Measurements from ENCODE around the gene ZDHHC8.

ZDHHC8 gene, protein sequence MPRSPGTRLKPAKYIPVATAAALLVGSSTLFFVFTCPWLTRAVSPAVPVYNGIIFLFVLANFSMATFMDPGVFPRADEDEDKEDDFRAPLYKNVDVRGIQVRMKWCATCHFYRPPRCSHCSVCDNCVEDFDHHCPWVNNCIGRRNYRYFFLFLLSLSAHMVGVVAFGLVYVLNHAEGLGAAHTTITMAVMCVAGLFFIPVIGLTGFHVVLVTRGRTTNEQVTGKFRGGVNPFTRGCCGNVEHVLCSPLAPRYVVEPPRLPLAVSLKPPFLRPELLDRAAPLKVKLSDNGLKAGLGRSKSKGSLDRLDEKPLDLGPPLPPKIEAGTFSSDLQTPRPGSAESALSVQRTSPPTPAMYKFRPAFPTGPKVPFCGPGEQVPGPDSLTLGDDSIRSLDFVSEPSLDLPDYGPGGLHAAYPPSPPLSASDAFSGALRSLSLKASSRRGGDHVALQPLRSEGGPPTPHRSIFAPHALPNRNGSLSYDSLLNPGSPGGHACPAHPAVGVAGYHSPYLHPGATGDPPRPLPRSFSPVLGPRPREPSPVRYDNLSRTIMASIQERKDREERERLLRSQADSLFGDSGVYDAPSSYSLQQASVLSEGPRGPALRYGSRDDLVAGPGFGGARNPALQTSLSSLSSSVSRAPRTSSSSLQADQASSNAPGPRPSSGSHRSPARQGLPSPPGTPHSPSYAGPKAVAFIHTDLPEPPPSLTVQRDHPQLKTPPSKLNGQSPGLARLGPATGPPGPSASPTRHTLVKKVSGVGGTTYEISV

DNA sequence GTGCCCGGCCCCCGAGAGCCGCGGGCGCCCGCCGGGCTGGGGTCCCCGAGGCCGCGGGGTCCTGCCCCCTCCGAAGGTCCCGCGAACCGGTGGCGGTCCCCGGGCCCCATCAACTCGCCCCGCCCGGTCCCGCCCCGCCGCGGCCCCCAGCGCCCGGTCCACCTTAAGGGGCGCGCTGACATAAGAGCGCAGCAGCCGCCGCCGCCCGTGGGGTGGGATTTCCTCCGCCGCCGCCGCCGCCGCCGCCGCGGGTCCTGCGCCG, at the start of gene ZDHHC8:
TSS of gene ZDHHC8 (plus strand) at position 208 of the 262 bp plus-strand sequence. CDS start 144 bp downstream, outside the sequence.
- no peak for DNase-seq

DNA sequence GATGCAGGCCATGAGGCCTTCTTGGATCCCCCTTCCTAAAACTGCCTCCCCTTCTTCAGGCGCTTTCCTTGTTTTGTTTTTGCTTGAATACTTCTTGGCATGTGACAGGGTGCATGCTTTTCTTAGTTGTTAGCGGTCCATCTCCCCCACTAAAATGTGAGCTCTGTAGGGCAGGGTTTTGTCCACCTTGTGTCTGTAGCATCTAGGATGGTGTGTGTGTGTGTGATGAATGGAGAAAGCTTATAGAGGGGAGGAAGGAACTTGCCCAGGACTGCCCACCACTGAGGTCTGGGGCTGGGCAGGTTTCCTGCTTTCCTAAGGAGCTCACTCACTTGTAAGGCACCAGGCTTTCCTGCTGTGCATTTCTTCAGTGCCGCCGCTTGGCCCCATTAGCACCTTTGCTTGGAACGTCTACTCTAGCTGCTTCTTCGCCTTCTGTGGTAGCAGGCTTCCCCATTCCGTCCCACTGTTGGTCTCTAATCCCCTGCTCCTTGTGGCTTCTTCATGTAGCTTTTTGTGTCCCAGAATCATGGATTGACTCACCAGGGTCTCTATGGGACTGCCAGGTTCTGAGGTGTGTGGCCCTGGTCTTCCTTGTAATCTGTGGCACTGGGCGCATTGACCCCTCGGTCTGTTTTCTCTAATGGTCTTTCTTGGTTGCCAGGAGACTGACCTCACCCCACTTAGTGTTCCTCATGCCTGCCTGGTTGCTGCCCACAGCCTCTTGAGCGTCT, 48.3 kb upstream of the ZDHHC8 start:
- DNase-seq: no peak

DNA sequence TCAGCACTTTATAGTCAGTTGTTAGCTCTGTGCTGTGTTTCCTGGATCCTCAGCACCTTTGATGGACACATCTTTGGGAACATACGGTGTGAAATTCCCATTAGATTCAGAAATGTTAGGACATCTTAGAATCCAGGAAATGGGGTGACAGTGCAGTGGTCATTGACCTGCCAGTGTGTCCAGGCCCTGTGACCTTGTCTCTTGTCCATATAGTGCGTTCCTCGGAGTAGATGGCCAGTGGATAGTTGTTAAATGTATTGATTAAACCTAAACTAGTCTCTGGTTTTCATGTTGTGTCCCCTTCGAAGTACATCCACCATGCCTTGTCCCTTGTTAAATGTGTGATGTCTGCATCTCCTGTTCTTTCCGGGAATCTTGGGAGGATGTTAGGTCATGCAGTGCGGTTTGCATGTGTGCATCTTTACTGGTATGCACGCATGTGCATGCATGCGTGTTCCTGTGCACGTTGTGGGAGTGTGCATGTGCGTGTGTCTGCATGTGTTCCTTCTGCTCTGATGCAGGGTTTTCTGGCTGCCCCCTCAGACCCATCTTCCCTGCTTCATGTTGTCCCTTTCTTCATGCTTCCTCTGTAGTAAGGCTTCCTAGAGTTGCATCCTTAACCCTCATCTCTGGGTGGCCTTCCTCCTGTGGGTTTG, 47.6 kb upstream of the ZDHHC8 start:
- no peak for DNase-seq

DNA sequence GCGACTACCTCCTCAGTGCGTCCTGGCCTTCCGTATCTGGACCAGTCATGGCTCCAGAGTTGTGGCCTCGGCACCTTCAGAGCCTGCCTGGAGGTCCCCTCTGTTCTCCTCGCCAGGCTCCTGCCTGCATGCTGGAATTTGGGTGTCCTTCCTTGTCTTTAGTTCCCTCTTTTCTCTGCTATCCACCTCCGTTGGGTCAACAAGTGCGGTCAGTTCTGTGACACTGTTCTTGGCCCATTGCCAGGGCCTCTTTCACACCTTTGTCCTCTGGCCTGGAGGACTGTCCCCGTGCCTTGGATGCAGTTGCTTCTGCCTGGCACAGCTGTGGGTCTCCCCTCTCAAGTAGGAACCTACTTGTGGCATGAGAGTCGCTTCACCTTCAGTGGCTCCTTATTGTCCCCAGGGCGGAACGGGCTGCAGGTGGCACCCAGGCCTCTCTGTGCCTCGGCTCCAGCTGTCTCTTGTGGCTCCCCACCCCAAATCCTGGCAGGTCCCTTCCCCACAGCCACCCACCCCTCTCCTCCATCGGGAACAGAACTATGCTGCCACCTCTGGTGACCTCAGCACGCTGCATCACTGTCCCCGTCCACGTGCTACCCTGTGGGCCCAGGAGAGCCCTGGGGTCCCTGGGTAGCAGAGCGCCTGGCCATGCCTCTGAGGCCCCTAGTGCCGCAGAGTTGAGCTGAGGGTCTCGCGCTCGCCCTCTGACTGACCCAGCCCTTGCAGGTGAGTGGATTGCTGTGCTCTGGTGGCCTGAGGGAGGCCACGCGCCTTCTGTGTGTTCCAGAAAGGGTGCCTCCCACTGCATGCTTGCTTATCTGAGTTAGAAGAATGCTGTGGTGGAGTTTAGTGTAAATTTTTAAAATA, 46.8 kb upstream of the ZDHHC8 start:
- no peak for DNase-seq

DNA sequence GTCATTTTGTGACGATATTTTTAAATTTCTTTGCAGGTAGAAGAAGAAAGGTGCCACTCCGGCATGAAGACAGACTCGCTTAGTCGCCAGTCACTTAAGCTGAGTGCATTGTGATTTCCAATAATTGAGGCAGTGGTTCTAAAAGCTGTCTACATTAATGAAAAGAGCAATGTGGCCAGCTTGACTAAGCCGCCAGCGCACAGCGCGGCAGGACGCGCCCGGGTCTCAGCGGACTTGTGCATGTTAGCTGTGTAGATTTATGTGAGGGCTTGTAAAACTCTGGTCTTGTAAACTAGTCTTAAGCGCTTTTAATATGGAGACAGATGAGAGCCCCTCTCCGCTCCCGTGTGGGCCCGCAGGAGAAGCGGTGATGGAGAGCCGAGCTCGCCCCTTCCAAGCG, 46.0 kb upstream of the ZDHHC8 start:
- no peak for DNase-seq

DNA sequence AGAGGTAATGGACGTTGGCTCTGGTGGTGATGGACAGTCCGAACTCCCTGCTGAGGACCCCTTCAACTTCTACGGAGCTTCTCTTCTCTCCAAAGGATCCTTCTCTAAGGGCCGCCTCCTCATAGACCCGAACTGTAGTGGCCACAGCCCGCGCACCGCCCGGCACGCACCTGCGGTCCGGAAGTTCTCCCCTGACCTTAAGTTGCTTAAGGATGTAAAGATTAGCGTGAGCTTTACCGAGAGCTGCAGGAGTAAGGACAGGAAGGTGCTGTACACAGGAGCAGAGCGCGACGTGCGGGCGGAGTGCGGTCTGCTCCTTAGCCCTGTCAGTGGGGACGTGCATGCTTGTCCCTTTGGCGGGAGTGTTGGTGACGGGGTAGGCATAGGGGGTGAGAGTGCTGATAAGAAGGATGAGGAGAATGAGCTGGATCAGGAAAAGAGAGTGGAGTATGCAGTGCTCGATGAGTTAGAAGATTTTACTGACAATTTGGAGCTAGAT, 45.5 kb upstream of the ZDHHC8 start:
- DNase-seq: no peak

DNA sequence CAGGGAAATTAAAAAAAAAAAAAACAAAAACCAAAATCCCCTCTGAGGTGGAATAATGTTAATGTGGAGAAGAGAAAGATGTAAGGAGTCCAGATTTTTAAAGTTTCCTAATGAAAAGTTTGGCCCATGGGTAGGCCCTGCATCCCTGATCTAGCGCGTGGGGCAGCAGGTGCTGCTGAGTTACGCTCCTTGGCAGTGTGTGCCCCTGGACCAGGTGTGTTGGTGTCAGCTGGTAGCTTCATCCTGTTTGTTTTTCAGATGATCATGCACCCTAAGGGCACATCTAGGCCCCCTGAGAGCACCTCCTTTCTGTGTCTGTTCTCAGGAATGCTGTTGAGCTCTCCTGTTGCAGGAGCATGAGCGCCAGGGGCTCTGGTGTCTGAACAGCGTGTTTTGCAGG, 44.8 kb upstream of the ZDHHC8 start:
- DNase-seq: no peak

DNA sequence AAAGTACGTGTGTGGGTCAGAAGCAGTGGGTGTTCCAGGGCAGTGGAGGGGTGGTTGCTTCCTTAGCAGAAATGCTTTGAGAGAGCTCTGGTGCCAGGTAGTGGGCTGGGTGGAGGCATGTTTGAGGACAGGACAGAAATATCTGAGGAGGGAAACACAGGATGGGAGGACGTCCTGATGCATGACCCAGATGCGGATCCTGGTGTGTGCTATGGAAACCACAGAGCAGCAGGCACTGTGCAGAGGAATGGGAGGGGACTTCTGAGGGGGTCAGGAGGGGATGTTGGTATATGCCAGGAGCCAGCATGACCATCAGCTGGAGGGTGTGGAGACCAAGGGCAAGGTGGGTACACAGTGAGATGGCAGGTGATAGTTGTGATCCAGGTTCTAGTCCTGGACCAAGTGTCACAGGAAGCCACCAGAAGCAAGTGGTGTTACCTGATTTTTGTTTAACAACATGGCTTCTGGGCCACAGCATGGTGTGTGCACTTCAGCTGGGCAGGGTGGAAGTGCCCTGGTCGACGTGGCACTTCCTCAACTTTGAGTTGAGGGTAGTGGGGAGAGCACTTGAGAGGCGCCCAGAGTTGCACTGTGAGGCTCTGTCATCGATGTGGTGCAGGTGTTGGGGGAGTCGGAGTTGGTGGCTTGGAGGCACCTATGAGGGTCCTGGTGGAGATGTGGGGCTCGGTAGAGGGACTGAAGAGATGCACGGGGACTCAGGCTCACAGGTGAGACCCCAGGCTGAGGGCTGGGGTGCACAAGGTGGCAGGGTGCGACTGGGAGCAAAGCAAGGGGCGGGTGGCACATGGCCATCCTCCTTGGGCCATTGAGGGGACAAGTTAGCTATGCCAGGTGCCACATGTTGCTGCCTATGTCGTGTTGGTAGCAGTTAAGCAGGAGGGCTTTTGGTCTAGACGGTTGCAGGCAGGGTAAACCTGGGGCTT, 44.0 kb upstream of the ZDHHC8 start:
- no peak for DNase-seq

DNA sequence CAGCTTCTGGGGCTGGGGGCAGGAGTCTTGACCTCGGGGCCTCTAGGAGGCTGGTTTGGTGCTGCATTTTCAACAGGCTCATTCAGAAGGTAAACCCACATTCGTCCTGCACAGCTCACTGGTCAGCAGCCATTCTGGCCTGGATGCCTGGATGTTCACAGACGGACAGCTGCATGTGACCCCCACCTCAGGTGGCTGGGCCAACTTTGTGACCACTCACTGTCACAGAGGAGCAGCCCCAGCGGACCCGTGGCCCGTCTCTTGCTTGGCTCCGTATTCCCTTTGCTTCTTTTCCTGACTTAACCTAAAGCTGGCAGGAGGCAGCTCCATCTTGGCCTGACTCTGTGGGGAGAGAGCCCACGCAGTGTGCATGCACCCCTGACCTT, 43.3 kb upstream of the ZDHHC8 start:
- no peak for DNase-seq

DNA sequence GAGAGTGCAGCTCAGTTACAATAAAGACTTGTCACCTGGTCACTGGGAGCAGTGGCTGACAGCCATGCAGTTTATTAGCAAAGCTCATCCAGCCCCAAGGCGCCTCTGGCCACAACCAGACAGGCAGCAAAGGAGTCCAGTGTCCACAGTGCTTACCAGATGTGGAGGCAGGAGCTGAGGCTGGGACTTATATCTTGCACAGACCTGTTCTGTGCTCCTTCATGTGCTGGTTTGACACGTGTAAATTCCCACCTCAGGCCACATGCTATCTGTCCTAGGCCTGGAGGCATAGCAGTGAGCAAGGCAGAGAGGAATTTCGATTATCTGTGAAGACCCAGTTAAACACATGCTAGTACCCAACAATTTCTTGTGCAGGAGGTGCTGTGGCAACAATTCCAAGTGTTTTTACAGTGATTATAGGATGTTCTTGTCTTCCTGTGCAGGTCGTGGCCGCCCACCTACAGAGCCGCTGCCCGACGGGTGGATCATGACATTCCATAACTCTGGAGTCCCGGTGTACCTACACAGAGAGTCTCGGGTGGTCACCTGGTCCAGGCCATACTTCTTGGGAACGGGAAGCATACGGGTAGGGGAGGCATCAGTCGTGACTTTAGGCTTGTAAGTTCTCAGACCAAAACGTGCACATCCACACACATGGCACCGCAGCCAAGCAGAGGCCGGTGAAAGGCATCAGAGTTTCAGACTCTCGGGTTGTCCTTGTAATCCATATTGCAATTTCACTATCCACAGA, 42.2 kb upstream of the ZDHHC8 start:
- DNase-seq: no peak

DNA sequence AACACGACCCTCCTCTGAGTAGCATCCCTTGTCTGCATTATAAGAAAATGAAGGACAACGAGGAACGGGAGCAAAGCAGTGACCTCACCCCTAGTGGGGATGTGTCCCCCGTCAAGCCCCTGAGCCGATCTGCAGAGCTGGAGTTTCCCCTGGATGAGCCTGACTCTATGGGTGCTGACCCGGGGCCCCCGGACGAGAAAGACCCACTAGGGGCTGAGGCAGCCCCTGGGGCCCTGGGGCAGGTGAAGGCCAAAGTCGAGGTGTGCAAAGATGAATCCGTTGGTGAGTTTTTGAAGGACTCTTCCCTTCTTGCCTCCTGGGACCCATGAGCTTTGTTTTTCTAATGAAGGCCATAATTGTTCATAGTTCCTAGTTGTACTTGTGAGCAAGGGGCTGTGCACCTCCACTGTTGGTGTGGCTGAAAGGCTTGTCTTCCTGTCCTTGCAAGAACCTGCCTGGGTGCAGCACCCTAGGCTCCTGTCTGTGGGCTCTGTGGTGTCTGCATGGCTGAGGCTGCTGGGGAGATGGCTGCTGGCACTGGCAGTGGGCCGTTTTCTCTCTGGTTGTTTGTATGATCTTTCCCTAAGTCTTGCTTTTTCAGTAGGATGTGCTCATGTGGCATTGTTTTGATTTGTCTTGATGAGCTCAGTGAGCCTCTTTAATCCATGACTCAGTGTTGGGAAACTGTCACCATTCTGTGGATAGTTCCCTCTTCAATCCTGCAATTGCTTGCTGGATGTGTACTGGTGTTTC, 41.5 kb upstream of the ZDHHC8 start:
- no peak for DNase-seq

DNA sequence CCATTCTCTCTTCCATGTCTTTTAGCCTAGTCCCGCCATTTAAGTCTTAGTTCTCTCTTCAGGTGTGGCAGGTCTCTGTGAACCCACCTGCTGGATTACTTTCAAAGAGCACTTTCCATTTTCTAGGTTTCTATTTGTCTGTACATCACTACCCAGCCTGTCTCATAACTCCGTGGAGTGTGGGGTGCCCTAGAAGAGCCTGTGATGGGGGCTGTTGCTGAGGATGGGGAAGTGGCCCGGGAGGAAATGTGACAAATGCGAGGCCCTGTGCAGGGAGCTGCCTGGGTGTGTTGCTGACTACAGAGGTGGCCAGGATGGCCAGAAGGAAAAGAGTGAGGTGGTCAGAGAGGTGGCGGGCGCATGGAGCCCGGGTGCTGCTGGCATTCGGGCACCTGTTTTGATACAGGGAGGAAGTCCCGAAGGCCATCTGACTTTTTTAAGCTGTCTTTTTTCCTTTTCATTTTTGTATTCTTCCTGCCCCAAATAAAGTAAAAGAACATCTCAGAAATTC, 40.8 kb upstream of the ZDHHC8 start:
- no peak for DNase-seq

DNA sequence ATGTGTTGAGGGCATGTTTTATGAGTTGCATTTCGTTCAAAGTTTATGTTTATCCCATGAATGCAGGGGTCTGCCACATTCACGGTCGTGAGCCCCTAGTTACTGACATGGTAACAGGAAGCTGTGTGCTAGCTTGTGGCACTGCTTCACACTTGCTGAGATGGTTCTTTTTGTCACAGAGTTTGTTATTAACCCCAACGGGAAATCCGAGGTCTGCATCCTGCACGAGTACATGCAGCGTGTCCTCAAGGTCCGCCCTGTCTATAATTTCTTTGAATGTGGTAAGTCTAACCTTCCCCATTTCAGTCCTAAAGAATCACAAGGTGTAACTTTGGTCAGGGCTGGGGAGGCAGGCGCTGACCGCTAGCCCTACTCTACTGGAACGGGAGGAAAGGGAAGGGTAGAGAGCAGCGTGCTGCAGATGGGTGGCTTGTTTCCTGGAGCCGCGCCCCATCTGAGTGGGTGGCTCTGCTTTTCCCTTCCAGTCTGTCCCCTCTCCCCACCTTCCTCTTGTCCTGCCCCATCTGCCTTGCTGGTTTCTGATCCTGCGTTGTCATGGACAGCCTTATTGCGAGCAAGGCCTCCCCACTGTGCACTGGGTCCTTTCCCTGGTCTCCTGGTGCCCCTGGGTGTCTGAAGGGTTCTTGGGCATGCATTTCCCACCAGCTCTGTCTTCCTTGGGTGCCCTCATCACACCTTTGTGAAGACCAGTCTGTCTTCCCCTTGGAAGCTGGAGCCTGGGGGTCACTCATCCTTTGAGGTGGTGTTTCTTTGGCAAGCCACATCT, 39.7 kb upstream of the ZDHHC8 start:
- DNase-seq: no peak

DNA sequence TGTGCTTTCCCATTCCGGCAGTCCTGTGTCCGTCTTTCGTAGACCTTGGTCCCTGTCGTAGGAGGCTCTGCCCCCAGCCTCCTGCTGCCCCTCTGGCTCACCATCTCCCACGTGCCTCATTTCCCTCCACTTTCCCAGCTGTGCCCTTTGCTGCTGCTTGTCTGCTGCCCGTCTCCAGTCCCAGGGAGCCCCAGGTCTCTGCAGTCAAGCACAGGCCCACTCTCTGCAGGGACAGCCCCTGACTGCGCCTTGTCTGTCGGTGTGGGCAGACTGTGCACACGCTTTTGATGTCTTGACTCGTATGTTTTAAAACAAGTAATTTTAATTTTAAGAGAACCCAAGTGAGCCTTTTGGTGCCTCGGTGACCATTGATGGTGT, 39.1 kb upstream of the ZDHHC8 start:
- no peak for DNase-seq

DNA sequence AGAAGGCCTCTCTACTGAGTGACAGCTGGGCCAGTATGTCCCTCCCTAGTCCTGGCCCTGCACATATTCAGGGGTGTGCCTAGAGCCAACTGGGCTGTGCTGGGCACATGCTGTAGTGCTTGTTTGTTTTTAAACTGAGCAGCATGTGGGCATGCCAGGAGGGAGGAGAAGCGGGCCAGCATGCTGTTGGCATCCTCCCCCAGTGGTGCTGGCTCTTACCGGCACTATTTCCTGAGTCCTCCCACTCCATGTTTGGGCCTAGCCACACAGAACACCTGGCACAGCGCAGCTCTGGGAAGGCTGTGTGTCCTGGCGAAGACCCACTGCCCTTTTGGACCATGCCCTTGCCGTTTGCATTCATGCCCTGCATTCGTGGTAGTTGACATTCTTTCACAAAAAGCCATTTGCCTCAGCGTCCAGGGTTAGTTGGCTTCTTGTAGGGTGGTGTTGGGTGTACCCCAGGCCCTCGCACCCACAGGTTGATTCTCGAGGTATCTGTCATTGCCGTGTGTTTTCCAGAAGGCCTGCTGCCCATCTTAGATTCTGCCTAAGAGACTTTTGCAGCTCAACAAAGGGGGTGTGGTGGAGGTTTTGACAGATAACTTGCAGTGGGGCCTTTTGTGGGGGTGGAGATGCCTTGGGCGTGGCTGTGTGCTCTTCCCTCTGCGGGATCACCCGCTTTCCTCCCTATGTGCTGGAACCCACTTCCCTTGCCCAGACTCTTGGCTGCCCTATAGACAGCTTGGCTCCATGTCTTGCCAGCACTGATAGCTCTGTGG, 38.0 kb upstream of the ZDHHC8 start:
- no peak for DNase-seq

DNA sequence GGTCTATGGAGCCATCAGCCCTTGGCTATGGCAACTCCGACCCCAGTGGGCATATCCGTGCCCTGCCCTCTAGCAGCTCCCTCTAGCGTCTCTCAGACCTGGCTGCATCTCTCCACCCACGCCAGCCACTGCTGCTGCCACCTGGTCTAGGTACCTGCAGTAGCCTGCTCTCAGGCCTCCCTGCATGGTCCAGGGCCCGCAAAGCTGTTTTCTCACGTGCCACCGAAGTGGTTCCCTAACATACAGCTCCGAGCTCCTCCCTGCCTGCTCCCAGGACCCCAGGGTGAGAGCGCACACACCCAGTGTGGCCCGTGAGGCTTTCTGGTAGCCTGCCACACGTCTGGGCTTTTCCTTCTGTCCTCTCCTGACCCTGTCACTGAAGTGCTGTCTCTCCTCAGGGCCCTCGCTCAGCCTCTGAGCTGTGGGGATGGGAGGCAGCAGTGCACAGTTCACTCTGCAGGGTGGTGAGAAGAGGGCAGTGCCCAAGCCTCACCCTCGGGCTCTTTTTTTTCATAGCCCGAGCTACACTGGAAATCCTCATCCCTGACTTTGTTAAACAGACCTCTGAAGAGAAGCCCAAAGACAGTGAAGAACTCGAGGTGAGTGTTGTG, 37.3 kb upstream of the ZDHHC8 start:
- no peak for DNase-seq

DNA sequence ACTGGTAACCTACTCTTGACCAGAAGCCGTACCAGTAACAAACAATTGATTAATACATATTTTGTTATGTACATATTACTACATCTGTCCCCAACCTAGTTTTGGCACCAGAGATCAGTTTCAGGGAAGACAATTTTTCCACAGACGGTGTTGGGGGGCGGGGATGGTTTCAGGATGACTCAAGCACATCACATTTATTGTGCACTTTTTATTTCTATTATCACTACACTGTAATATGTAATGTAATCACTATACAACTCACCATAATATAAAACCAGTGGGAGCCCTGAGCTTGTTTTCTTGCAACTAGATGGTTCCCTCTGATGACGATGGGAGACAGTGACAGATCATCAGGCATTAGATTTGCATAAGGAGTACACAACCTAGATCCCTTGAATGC, 36.1 kb upstream of the ZDHHC8 start:
- DNase-seq: no peak

Measured in NCI-H226 (cell line).